Body of pancreas (tissue), 4 donors: ENCODE measurements around the gene CSF2RB. TPM values are rescaled to one million over a fixed set of nuclear protein-coding genes. Genes with fewer than 3 reads are reported as not detected.

Experiments used
- ATAC-seq: fragments of 150-250 bp; one replicate; pipeline ENCODE4 v1.9.1; 2016
- DNase-seq, 4 donors: peaks; one replicate each; pipeline ENCODE4 v3.0.0-alpha.2; 2019
- H3K27ac ChIP-seq, 4 donors: fragments of 200-600 bp; sonication (generic); 1 replicate in 3 of 4; 2 replicates in 1 of 4; pipeline versions ENCODE4 v1.5.1 to v1.6.1; 2016 to 2019; ENCODE audit warnings: mild to moderate bottlenecking in 1 of 4, mixed read lengths in 1 of 4, moderate library complexity in 1 of 4
- H3K27me3 ChIP-seq, 2 donors: fragments of 200-600 bp; sonication (generic); one replicate each; pipeline ENCODE4 v1.6.0; 2016; ENCODE audit warnings: mild to moderate bottlenecking in 1 of 2
- H3K36me3 ChIP-seq, 2 donors: fragments of 200-600 bp; sonication (generic); replicated peaks in 1 of 2; 2 replicates each; pipeline ENCODE4 v1.5.1; 2016; ENCODE audit warnings: low read depth in 2 of 2; ENCODE audit not compliant: insufficient read depth in 1 of 2
- H3K4me1 ChIP-seq: fragments of 200-600 bp; sonication (generic); one replicate; pipeline ENCODE4 v1.6.0; 2016
- H3K4me3 ChIP-seq, 2 donors: fragments of 200-600 bp; sonication (generic); 1 replicate in 1 of 2; 2 replicates in 1 of 2; pipeline ENCODE4 v1.5.1; 2016 to 2019
- H3K9me3 ChIP-seq, 3 donors: fragments of 200-600 bp; sonication (generic); 1 replicate in 2 of 3; 2 replicates in 1 of 3; pipeline ENCODE4 v1.5.1; 2016
- CTCF ChIP-seq, 7 experiments: fragments of 450-650 bp in 4 of 7; fragments of 200-600 bp in 3 of 7; sonication (generic) in 3 of 7; IDR thresholded peaks; one replicate each; pipeline ENCODE4 v1.5.1; 2016 to 2019; ENCODE audit warnings: antibody characterized with exemption in 7 of 7
- POLR2A ChIP-seq, 3 donors: fragments of 450-650 bp; IDR thresholded peaks; one replicate each; pipeline ENCODE4 v1.6.1; 2016; ENCODE audit warnings: antibody characterized with exemption in 3 of 3, mild to moderate bottlenecking in 2 of 3
- WGBS, 2 donors: methylation state at CpG; one replicate each; pipeline ENCODE4 v1.1.5; 2017; 5-methylcytosine and 5-hydroxymethylcytosine counted together
- intact Hi-C: fragments of 100-400 bp; cut with DNase I; formaldehyde crosslinking; loops from one replicate; pipeline ENCODE4 v1.15.1; 2023
- total RNA-seq, 2 donors: library from RNA; depleted of rRNA; stranded (reverse); fragments of >200 nt; gene quantifications; one replicate each; pipeline ENCODE4 v1.1.0, GENCODE V29; 2016

The CSF2RB gene
- total RNA-seq, 2 donors from 2014 or later = 2.0 to 2.9 TPM

- DNase-seq (no peak), ATAC-seq (no peak)
- Histone ChIP-seq H3K36me3 (no peaks in the 10 kb centered on the region), H3K4me3 (no peak overlapping the region), H3K4me1 (no peaks in the 10 kb centered on the region), H3K27ac (no peak overlapping the region), H3K9me3 (no peaks in the 10 kb centered on the region), H3K27me3 (no peaks in the 10 kb centered on the region)
- intact Hi-C loops = no loop called here
- 45 to 54% methylated on average over 2 of the region's 2 CpGs for WGBS, 2 donors
- TF ChIP-seq POLR2A (IDR thresholded peaks at IDR 0.05) = no peak
- no peak for TF ChIP-seq CTCF (IDR thresholded peaks at IDR 0.05)
These were observed 18.0 kb downstream of the CSF2RB start for GRCh38 chr22:36931446-36931845.

- Histone ChIP-seq H3K36me3 (no peaks in the 10 kb centered on the region), H3K9me3 (no peaks in the 10 kb centered on the region), H3K27ac (no peak overlapping the region), H3K4me3 (no peak overlapping the region), H3K4me1 (no peaks in the 10 kb centered on the region), H3K27me3 (no peaks in the 10 kb centered on the region)
- no peak for ATAC-seq
- TF ChIP-seq CTCF (IDR thresholded peaks at IDR 0.05) = no peak
- no peak for TF ChIP-seq POLR2A (IDR thresholded peaks at IDR 0.05)
- intact Hi-C loops = no loop called here
- no peak for DNase-seq
- WGBS, 2 donors = 69 to 81% methylated on average over 2 to 25 of the region's 25 CpGs
These were observed 20.4 kb downstream of the CSF2RB start for GRCh38 chr22:36933629-36934417.

- Histone ChIP-seq H3K27me3 (no peaks in the 10 kb centered on the region), H3K4me1 (no peaks in the 10 kb centered on the region), H3K36me3 (no peaks in the 10 kb centered on the region), H3K27ac (no peak overlapping the region), H3K4me3 (no peak overlapping the region), H3K9me3 (no peaks in the 10 kb centered on the region)
- intact Hi-C loops = no loop called here
- DNase-seq (no peak), ATAC-seq (no peak)
- 75 to 80% methylated on average over 10 of the region's 10 CpGs for WGBS, 2 donors
- TF ChIP-seq POLR2A (IDR thresholded peaks at IDR 0.05) (no peak), CTCF (IDR thresholded peaks at IDR 0.05) (no peak)
These were observed 21.2 kb downstream of the CSF2RB start for GRCh38 chr22:36934418-36935312.

GRCh38 chr22:36935313-36935610, 21.8 kb downstream of the CSF2RB start:
- Histone ChIP-seq H3K36me3 (no peaks in the 10 kb centered on the region), H3K4me1 (no peaks in the 10 kb centered on the region), H3K4me3 (no peak overlapping the region), H3K27ac (no peak overlapping the region), H3K9me3 (no peaks in the 10 kb centered on the region), H3K27me3 (no peaks in the 10 kb centered on the region)
- no peak for TF ChIP-seq CTCF (IDR thresholded peaks at IDR 0.05)
- no peak for TF ChIP-seq POLR2A (IDR thresholded peaks at IDR 0.05)
- DNase-seq (no peak), ATAC-seq (no peak)
- WGBS, 2 donors = 83 to 95% methylated on average over 4 to 7 of the region's 7 CpGs
- intact Hi-C loops = no loop called here
